Breast epithelium (tissue), 3 donors: ENCODE measurements around the gene NXNL1.

Experiments used
- POLR2AphosphoS5 ChIP-seq, 3 donors: sonication (generic); formaldehyde crosslinking; IDR thresholded peaks; one replicate each; pipeline ENCODE4 v1.6.1; 2017; ENCODE audit warnings: antibody characterized with exemption in 3 of 3
- TF ChIP-seq, protein P1 (sequence below), 3 donors: fragments of 450-650 bp; IDR thresholded peaks; one replicate each; pipeline ENCODE4 v1.5.1; 2016 to 2017; ENCODE audit warnings: antibody characterized with exemption in 3 of 3, mild to moderate bottlenecking in 3 of 3, moderate library complexity in 3 of 3

- TF ChIP-seq, protein P1, sequence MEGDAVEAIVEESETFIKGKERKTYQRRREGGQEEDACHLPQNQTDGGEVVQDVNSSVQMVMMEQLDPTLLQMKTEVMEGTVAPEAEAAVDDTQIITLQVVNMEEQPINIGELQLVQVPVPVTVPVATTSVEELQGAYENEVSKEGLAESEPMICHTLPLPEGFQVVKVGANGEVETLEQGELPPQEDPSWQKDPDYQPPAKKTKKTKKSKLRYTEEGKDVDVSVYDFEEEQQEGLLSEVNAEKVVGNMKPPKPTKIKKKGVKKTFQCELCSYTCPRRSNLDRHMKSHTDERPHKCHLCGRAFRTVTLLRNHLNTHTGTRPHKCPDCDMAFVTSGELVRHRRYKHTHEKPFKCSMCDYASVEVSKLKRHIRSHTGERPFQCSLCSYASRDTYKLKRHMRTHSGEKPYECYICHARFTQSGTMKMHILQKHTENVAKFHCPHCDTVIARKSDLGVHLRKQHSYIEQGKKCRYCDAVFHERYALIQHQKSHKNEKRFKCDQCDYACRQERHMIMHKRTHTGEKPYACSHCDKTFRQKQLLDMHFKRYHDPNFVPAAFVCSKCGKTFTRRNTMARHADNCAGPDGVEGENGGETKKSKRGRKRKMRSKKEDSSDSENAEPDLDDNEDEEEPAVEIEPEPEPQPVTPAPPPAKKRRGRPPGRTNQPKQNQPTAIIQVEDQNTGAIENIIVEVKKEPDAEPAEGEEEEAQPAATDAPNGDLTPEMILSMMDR (IDR thresholded peaks at IDR 0.05): no peak
- TF ChIP-seq POLR2AphosphoS5 (IDR thresholded peaks at IDR 0.05): no peak
These were observed 3.1 kb downstream of the NXNL1 start for GRCh38 chr19:17457616-17458015.
